Type B pancreatic cell (in vitro differentiated cells): ENCODE measurements around the gene SEMA3G. TPM values are rescaled to one million over a fixed set of nuclear protein-coding genes. Genes with fewer than 3 reads are reported as not detected.

Experiments
- DNase-seq: peaks from one replicate; pipeline ENCODE4 v3.0.0; 2021; ENCODE audit warnings: mixed read lengths; ENCODE audit not compliant: unreplicated experiment; ENCODE audit errors: extremely low spot score
- H3K27ac Mint-ChIP-seq: 2 replicates; pipeline ENCODE4 v1.8.0; 2021; ENCODE audit warnings: mild to moderate bottlenecking, mixed read lengths
- H3K27me3 Mint-ChIP-seq: 2 replicates; pipeline ENCODE4 v1.8.0; 2021; ENCODE audit warnings: mixed read lengths
- H3K36me3 Mint-ChIP-seq: 2 replicates; pipeline ENCODE4 v1.8.0; 2021; ENCODE audit warnings: mixed read lengths
- H3K4me1 Mint-ChIP-seq: one replicate; pipeline ENCODE4 v1.8.0; 2021; ENCODE audit warnings: mixed read lengths; ENCODE audit not compliant: unreplicated experiment
- H3K4me3 Mint-ChIP-seq: 2 replicates; pipeline ENCODE4 v1.8.0; 2021; ENCODE audit warnings: mild to moderate bottlenecking, mixed read lengths
- H3K9me3 Mint-ChIP-seq: 2 replicates; pipeline ENCODE4 v1.8.0; 2021; ENCODE audit warnings: mixed read lengths
- CTCF ChIP-seq: fragments of 200-600 bp; sonication (generic); conservative IDR thresholded peaks from 2 replicates; pipeline ENCODE4 v1.5.0; 2021; ENCODE audit warnings: antibody characterized with exemption, mild to moderate bottlenecking
- total RNA-seq: library from RNA; stranded (reverse); gene quantifications from 2 replicates; pipeline ENCODE4 v1.2.1, GENCODE V29; 2021; ENCODE audit warnings: low replicate concordance

Gene SEMA3G
- total RNA-seq, 1 donor from 2014 or later, result 0.77 TPM

GRCh38 chr3:52458031-52458760 is 13.3 kb upstream of the SEMA3G start:
- H3K9me3 Mint-ChIP-seq, result no peaks in the 10 kb centered on the region
- peaks cover 30% of the 10 kb centered on the region for H3K4me1 Mint-ChIP-seq
- no peak for TF ChIP-seq CTCF
- no peak overlapping the region for H3K27ac Mint-ChIP-seq
- no peaks in the 10 kb centered on the region for H3K27me3 Mint-ChIP-seq
- DNase-seq, result no peak
- H3K4me3 Mint-ChIP-seq, result peak overlapping the region; percentile 54
- peaks cover 14% of the 10 kb centered on the region for H3K36me3 Mint-ChIP-seq

GRCh38 chr3:52456800-52457183 is 11.9 kb upstream of the SEMA3G start:
- H3K9me3 Mint-ChIP-seq, result no peaks in the 10 kb centered on the region
- peaks cover 30% of the 10 kb centered on the region for H3K4me1 Mint-ChIP-seq
- DNase-seq, result no peak
- peaks cover 6% of the 10 kb centered on the region for H3K36me3 Mint-ChIP-seq
- peak overlapping the region; percentile 94 for H3K4me3 Mint-ChIP-seq
- H3K27ac Mint-ChIP-seq, result peak overlapping the region; percentile 83
- no peak for TF ChIP-seq CTCF
- no peaks in the 10 kb centered on the region for H3K27me3 Mint-ChIP-seq

GRCh38 chr3:52456169-52456799 is 11.4 kb upstream of the SEMA3G start:
- peak overlapping the region; percentile 94 for H3K4me3 Mint-ChIP-seq
- peak overlapping the region; percentile 83 for H3K27ac Mint-ChIP-seq
- no peaks in the 10 kb centered on the region for H3K27me3 Mint-ChIP-seq
- no peak for DNase-seq
- no peaks in the 10 kb centered on the region for H3K9me3 Mint-ChIP-seq
- H3K36me3 Mint-ChIP-seq, result peaks cover 6% of the 10 kb centered on the region
- peaks cover 30% of the 10 kb centered on the region for H3K4me1 Mint-ChIP-seq
- no peak for TF ChIP-seq CTCF

GRCh38 chr3:52455283-52456168 is 10.6 kb upstream of the SEMA3G start, which contains the start of gene NISCH:
Gene NISCH (plus strand): TSS chr3:52455604. CDS start chr3:52455642, 38 bp downstream.
- H3K36me3 Mint-ChIP-seq, result peaks cover 6% of the 10 kb centered on the region
- peaks cover 30% of the 10 kb centered on the region for H3K4me1 Mint-ChIP-seq
- peak within 1 kb of the TSS; percentile 92 for H3K27ac Mint-ChIP-seq

More at GRCh38 chr3:52455283-52456168, 10.6 kb upstream of the SEMA3G start, which contains the start of gene NISCH:
- DNase-seq, result peak; percentile 93
- no peak for TF ChIP-seq CTCF
- Mint-ChIP-seq H3K4me3 (peak within 1 kb of the TSS; percentile 94), H3K9me3 (no peaks in the 10 kb centered on the region), H3K27me3 (no peaks in the 10 kb centered on the region)
